GM19023 (cell line): ENCODE data around the gene PASD1.
A peak's percentile ranks its signal among the peaks of the same experiment; 100 is the strongest.

ENCODE experiments used
- ATAC-seq: cut with Tn5 transposase; IDR thresholded peaks from one replicate; pipeline ENCODE4 v1.9.1; 2021; ENCODE audit warnings: mild to moderate bottlenecking, moderate library complexity; ENCODE audit not compliant: unreplicated experiment

PASD1 gene

DNA sequence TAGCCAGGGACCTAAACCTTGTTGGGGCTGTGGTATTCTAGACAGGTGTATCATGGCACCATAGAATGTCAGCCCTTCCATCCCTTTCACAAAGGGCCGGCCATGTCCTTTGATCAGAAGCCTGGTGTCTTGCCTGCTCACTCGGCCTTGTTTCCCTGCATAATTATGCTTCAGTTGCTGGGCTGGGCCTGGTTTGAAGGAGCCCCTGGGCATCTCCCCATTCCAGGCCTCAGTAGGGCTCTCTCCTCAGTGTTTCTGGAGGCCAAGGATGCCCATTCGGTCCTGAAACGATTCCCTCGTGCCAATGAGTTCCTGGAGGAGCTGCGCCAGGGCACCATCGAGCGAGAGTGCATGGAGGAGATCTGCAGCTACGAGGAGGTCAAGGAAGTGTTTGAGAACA is 136.3 kb downstream of the PASD1 start:
- no peak for ATAC-seq

- no peak for ATAC-seq
These were observed 137.1 kb downstream of the PASD1 start for GRCh38 chrX:151700581-151700980.

GRCh38 chrX:151701071-151701470 is 137.6 kb downstream of the PASD1 start:
- ATAC-seq: no peak

- no peak for ATAC-seq
These were observed 138.1 kb downstream of the PASD1 start for GRCh38 chrX:151701531-151701930.

DNA sequence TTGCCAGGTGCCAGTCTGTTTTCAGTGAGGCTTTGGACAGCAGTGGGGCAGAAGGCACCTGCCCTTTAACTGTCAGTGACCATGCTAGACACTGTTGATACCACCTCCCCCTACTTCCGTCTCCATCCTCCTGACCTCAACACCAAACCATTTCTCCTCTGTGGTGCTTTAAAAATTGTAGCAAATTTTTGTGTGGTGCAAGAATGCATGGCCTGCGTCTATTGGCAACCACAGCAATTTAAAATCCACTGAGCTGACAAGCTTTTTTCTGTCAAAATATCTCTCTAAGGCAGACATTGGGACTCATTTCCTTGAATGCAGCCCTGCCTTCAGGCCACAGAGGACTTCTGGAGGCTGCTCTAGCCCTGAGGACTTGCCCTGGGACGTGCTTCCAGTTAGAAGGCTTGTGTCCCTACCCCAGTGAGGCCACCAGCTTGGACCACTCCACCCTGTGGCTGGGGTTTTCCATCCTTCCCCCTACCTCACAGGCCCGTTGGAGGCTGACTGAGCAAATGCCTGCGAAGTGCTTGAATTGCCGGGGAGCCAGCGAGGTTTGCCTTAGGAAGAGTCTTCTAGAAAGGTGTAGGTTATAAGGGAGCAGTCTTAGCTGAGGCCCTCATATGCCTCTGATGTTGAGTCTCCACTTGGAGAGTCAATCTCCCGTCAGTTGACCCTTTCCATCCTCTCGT is 138.7 kb downstream of the PASD1 start:
- ATAC-seq: no peak

GRCh38 chrX:151702741-151703340 is 139.4 kb downstream of the PASD1 start:
- ATAC-seq: no peak

GRCh38 chrX:151703487-151703886 is 140.0 kb downstream of the PASD1 start:
- ATAC-seq: no peak

DNA sequence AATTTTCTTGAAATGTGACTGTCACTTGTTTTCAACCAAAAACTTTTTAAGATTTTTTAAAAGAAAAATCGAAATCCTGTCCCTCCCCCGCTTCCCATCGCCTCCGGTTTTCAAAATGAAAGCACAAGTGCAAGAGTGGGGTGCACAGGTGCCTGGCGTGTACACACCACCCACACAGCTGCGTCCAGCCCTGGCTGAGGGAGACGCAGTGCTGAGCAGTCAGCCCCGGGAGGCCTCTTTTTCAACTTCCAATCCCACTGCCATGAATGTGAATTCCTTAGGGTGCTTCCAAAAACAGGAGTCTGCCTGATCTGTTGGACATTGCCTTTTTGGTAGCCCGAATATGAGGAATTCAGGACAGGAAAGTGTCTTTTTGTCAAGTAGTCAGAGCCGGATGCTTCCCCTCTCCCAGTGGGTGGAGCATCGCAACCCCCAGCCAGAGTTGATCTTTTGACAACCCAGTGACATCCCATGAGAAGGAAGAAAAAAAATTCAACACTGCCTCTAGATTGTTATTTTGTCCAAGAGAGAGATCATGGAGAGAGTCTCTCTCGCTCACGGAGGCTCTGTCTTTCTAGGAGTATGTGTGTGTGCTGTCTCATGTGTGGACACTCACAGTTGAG is 140.7 kb downstream of the PASD1 start:
- ATAC-seq: no peak

- ATAC-seq: no peak
These were observed 145.3 kb downstream of the PASD1 start for GRCh38 chrX:151708821-151709220.

GRCh38 chrX:151710457-151710856 is 147.0 kb downstream of the PASD1 start:
- ATAC-seq: no peak

DNA sequence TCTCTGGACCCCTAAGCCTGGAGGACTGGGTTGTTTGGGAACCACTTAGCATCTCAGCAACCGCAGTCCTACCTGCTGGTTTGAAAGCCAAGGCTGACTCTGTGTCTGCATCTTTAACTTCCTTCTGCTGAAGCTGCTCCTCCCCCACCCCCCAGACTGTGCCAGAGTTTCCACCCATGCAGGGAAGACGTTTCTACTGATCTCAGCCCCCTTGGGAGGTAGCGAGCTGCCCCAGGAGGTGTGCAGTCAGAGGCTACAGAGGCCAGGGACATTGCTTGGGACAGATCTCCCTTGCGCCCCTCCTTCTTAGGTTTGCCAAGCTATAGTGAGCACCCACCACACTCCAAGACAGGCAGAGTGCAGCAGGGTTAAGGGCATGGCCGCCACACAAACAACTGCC is 147.7 kb downstream of the PASD1 start:
- no peak for ATAC-seq

GRCh38 chrX:151711787-151712186 is 148.3 kb downstream of the PASD1 start:
- no peak for ATAC-seq

DNA sequence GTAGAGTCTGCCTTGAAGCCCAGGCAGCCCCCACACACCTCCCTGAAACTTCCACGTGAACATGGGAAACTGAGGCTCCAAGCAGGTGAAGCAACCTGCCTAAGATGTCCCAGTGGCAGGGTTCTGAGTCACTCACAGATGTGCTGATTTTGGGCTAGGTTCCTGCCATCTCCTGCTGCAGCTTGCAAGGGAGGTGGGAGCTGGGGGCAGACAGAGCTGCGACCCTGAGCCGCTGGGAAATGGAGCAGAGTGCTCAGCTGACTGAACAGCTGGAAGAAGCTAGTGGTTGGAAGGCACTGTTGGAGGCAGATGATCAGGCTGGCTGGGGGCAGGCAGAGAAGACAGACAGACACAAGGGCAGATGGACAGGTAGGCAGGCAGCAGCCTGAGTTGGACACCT is 148.8 kb downstream of the PASD1 start:
- no peak for ATAC-seq

DNA sequence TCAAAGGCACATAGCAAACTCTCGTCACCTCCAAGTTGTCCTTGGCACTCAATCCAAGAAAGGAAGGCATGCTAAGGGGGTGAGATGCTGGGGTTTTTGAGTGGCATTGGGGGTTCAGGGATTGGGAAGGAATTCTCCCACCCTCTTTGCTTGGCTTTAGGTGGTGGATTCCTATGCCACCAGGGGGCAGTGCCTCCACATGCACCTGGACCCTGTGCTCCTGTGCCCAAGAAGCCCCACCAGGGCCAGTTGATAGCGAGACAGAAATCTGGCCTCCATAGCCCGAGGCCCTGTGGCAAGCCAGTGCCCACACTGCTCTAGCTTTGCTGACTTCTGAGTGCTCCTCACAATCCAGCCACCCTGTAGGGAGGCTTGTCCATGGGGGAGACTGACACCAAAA is 150.4 kb downstream of the PASD1 start:
- ATAC-seq: peak; percentile 66

DNA sequence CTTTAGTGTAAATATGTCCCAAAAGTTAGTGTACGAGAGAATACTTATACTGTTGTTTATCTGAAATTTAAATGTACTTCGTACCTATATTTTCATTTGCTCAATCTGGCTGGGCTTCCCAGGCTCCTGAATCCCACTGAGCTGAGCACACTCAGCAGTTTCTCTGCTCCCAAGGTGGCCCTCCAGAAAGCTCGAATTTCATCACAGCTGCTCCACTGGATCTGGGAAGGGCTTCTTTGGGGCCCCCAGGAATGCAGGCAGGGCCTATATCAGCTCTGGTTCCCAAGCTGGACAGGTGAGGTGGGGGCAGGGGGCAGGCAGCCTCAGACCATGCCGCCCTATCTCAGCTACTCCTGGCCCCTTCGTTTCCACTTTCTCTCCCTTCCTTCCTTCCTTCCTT is 150.9 kb downstream of the PASD1 start:
- ATAC-seq: no peak

DNA sequence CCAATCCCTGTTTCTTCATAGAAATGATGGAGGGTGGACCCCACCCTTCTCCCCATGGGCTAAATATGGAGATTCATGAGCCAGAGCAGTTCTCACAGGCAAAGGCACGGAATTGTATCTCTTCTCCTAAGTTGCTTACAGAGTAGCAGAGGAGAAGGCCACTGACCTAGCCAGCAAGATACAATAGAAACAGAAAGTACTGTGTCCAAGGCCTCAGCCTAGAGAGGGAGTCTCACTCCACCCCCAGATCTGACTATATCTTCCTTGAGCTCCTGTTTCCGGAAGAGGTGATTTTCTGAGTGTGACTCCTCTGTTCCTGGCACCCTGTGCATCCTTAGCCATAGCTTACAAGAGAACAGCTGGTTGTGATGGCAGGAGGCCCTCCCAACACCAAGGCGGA is 152.3 kb downstream of the PASD1 start, which contains the start of gene FATE1:
Gene FATE1, plus strand, starts transcription at position 284 of the 400 bp plus-strand sequence. Its CDS starts 85 bp downstream, at position 369.
- ATAC-seq: no peak

DNA sequence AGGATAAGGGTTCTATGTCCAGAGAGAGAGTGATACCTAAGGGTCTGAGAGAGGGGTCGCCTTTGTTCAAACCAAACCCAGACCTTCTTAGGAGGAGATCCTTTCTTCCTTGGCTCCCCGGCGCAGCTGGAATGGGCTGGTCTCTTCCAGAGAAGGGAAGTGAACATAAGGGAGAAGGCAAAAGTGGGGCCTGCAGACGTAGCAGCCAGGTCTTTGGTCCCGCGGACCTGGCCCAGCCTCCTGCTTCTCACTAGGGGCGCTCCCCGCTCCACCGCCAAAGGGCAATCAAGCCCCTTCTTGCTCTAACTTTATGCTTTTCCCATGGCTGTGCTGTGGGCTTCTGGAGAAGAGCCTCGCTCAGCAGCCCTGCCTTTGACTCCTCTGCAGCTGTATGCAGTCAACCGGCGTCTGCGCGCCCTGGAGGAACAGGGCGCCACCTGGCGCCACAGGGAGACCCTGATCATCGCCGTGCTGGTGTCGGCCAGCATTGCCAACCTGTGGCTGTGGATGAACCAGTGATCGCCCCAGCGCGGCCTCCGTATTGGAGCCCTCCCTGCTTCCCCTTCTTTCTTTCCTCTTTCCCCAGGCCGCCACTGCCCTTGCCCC is 158.9 kb downstream of the PASD1 start:
- no peak for ATAC-seq

- no peak for ATAC-seq
These were observed 159.8 kb downstream of the PASD1 start for GRCh38 chrX:151723156-151723760.

- ATAC-seq: no peak
These were observed 161.3 kb downstream of the PASD1 start for GRCh38 chrX:151724563-151725337.

GRCh38 chrX:151725338-151725614 is 161.8 kb downstream of the PASD1 start:
- no peak for ATAC-seq
